H1 (cell line): Measurements from ENCODE around the gene KIAA0586. TPM values are rescaled to one million over a fixed set of nuclear protein-coding genes. Genes with fewer than 3 reads are reported as not detected.

Source experiments
- CTCF ChIP-seq, 3 experiments: IDR thresholded peaks; 1 replicate in 2 of 3; 2 replicates in 1 of 3; pipeline versions ENCODE4 v1.5.1 to v1.6.1; 2011; ENCODE audit warnings: low read length in 3 of 3, mild to moderate bottlenecking in 3 of 3, inconsistent platforms in 2 of 3, low read depth in 1 of 3, moderate library complexity in 1 of 3; ENCODE audit not compliant: insufficient read depth in 1 of 3; ENCODE audit errors: control extremely low read depth in 1 of 3
- FOSL1 ChIP-seq: IDR thresholded peaks from 2 replicates; pipeline ENCODE4 v1.6.1; 2011; ENCODE audit warnings: mild to moderate bottlenecking, low read depth, low read length, moderate library complexity; ENCODE audit not compliant: insufficient read depth
- KDM4A ChIP-seq: IDR thresholded peaks from one replicate; pipeline ENCODE4 v1.7.1; 2012; ENCODE audit warnings: low read depth, mild to moderate bottlenecking, moderate library complexity, low read length, inconsistent platforms; ENCODE audit not compliant: severe bottlenecking
- polyA plus RNA-seq, 7 experiments: library from polyadenylated mRNA; depleted of rRNA in 3 of 7; stranded (reverse) in 5 of 7; unstranded in 2 of 7; fragments of >200 nt in 5 of 7; fragments of 200-250 nt in 2 of 7; gene quantifications; 1 replicate in 5 of 7; 2 replicates in 1 of 7; 4 replicates in 1 of 7; pipeline versions ENCODE4 v1.2.1 to v1.2.3, GENCODE V29; 2011 to 2013; ENCODE audit warnings: missing spikeins in 2 of 7, mixed read lengths in 2 of 7
- total RNA-seq: library from RNA; stranded (reverse); fragmentation: NEBNext Ultra II Directional; extraction: Animal tissue kit (Norgen Biotek cat#: 25700); gene quantifications from 2 replicates; pipeline ENCODE4 v1.2.1, GENCODE V29; 2021

KIAA0586 gene
- total and polyA plus RNA-seq, 2 of the 8 experiments (the other 6 are each of a cell fraction or from before 2014, with no cell fraction given) = 7.2 to 24.8 TPM

GRCh38 chr14:58395812-58396788 lies 31.4 kb upstream of the KIAA0586 start, which contains the start of gene TOMM20L (continued):
- TF ChIP-seq KDM4A (peak; percentile 73), CTCF (IDR thresholded peaks at IDR 0.05; ENCODE audit: control extremely low read depth in 1 of 3, insufficient read depth in 1 of 3, low read depth in 1 of 3, low read length in 3 of 3) (peak; percentile 83 to 91 (median 89)), FOSL1 (no peak)
- TF ChIP-seq, all 59 proteins: peak for 24
